Endometrial microvascular endothelial cells (primary cell): ENCODE results near the gene MRPL46. TPM values are rescaled to one million over a fixed set of nuclear protein-coding genes. Genes with fewer than 3 reads are reported as not detected.

Experiments used
- total RNA-seq: library from RNA; depleted of rRNA; stranded (reverse); fragments of >200 nt; gene quantifications from one replicate; pipeline ENCODE4 v1.2.3, GENCODE V29; 2015; ENCODE audit errors: inconsistent ontology term

MRPL46 gene
- total RNA-seq, 1 donor from 2014 or later, result 18.5 TPM

Other genes with a start within 250 kb of the MRPL46 start
- gene NTRK3, start 210.6 kb downstream of the MRPL46 start, total RNA-seq, result not detected
- gene MRPS11, start 320 bp upstream of the MRPL46 start, total RNA-seq, result 47.9 TPM
- 5.7 TPM for gene DET1, start 79.3 kb upstream of the MRPL46 start, total RNA-seq
- 53.3 TPM for gene AEN, start 154.0 kb upstream of the MRPL46 start, total RNA-seq
- gene ISG20, start 171.6 kb upstream of the MRPL46 start, total RNA-seq, result 5.1 TPM